Ishikawa (cell line): Measurements from ENCODE around the gene CNOT6.

Experiments
- CEBPB ChIP-seq: IDR thresholded peaks from 2 replicates; pipeline ENCODE4 v1.6.1; 2012
- CREB1 ChIP-seq: IDR thresholded peaks from 2 replicates; pipeline ENCODE4 v1.6.1; 2012; ENCODE audit warnings: low read depth
- EP300 ChIP-seq: IDR thresholded peaks from 2 replicates; pipeline ENCODE4 v1.6.1; 2012; ENCODE audit warnings: borderline replicate concordance
- REST ChIP-seq: IDR thresholded peaks from 2 replicates; pipeline ENCODE4 v1.6.1; 2012; ENCODE audit warnings: low read depth, mild to moderate bottlenecking
- TAF1 ChIP-seq: IDR thresholded peaks from 2 replicates; pipeline ENCODE4 v1.6.1; 2012; ENCODE audit warnings: low read depth, mild to moderate bottlenecking
- USF1 ChIP-seq: IDR thresholded peaks from 2 replicates; pipeline ENCODE4 v1.6.1; 2012
- YY1 ChIP-seq: IDR thresholded peaks from 2 replicates; pipeline ENCODE4 v1.6.1; 2012; ENCODE audit warnings: low read depth

GRCh38 chr5:180591311-180591887, 97.2 kb downstream of the CNOT6 start, which contains the start of gene SCGB3A1:
- TF ChIP-seq EP300 (no peak), REST (no peak), USF1 (no peak), YY1 (no peak), CEBPB (no peak), TAF1 (no peak), CREB1 (no peak)
